GM18505 (cell line): ENCODE results near the gene RPS6KA4.
"Not testable (repeated sequence)": the region's sequence is repeated elsewhere in the genome, so short reads cannot be mapped to it uniquely, and the experiment has no call there.

Experiments used
- ATAC-seq: cut with Tn5 transposase; IDR thresholded peaks from one replicate; pipeline ENCODE4 v1.9.1; 2021; ENCODE audit not compliant: unreplicated experiment
- POLR2A ChIP-seq: IDR thresholded peaks from 4 replicates; pipeline ENCODE4 v1.6.1; 2011; ENCODE audit warnings: borderline replicate concordance; ENCODE audit not compliant: insufficient read depth, insufficient read length; ENCODE audit errors: extremely low read depth

RPS6KA4 gene

GRCh38 chr11:64358907-64359711 is at the start of gene RPS6KA4:
Gene RPS6KA4 (plus strand): TSS chr11:64359162. CDS start chr11:64359236, 74 bp downstream.
- ATAC-seq = no peak

GRCh38 chr11:64312947-64313346 is 46.0 kb upstream of the RPS6KA4 start:
- no peak for TF ChIP-seq POLR2A
- ATAC-seq = no peak

More at GRCh38 chr11:64358907-64359711, at the start of gene RPS6KA4:
- peak; percentile 73 for TF ChIP-seq POLR2A

GRCh38 chr11:64313491-64314145 is 45.3 kb upstream of the RPS6KA4 start:
- TF ChIP-seq POLR2A = no peak
- ATAC-seq = no peak

DNA sequence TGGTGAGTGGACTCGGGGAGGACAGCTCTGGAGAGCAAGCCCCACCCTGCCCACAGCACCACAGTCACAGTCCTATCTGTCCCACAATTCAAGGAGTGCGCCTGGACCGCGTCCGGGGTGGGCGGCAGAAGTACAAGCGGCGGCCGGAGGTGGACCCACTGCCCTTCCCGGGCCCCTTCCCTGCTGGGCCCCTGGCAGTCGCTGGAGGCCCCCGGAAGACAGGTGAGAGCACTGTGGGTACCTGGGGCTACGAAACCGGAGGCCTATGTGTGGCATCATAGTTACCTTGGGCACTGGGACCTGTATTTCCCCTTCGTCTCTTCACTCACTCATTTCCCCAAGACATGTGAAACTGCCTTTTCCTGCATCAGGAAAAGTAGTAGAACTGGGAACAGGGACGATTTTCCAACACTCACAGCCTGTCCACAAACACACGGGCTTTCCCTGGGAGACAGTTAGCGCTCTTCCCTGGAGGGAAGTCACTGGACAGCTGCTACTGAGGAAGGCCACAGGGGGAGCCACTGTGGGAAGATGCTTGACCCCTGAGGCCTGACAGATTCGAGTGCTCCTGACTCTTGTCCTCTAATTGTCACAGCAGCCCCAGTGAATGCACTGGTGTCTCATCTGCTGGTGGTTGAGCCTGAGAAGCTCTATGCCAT is 44.7 kb upstream of the RPS6KA4 start:
- ATAC-seq = no peak
- TF ChIP-seq POLR2A = no peak

DNA sequence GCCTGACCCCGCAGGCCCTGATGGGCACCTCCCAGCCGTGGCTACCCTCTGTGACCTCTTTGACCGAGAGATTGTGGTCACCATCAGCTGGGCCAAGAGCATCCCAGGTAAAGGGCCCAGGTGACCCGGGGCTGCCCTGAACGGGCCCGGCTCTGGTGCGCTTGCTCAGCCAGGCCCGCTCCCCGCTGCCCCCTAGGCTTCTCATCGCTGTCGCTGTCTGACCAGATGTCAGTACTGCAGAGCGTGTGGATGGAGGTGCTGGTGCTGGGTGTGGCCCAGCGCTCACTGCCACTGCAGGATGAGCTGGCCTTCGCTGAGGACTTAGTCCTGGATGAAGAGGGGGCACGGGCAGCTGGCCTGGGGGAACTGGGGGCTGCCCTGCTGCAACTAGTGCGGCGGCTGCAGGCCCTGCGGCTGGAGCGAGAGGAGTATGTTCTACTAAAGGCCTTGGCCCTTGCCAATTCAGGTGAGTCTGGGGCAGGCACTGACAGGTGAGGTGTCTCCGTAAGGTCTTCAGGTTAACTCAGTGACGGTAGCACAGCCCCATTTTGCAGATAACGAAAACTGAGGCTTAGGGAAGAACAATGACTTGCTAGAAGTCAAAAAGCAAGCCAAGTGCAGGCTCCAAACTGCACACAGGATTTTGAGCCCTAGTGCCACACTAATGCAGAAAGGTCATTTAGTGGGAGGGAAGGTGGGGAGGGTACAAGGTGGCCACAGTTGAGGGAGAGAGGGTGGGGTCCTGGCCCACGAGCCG is 44.0 kb upstream of the RPS6KA4 start:
- ATAC-seq = no peak
- TF ChIP-seq POLR2A = no peak

DNA sequence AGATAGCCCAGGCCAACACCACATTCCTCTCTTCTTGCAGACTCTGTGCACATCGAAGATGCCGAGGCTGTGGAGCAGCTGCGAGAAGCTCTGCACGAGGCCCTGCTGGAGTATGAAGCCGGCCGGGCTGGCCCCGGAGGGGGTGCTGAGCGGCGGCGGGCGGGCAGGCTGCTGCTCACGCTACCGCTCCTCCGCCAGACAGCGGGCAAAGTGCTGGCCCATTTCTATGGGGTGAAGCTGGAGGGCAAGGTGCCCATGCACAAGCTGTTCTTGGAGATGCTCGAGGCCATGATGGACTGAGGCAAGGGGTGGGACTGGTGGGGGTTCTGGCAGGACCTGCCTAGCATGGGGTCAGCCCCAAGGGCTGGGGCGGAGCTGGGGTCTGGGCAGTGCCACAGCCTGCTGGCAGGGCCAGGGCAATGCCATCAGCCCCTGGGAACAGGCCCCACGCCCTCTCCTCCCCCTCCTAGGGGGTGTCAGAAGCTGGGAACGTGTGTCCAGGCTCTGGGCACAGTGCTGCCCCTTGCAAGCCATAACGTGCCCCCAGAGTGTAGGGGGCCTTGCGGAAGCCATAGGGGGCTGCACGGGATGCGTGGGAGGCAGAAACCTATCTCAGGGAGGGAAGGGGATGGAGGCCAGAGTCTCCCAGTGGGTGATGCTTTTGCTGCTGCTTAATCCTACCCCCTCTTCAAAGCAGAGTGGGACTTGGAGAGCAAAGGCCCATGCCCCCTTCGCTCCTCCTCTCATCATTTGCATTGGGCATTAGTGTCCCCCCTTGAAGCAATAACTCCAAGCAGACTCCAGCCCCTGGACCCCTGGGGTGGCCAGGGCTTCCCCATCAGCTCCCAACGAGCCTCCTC is 43.1 kb upstream of the RPS6KA4 start:
- ATAC-seq = not testable (repeated sequence)

GRCh38 chr11:64316672-64317324 is 42.2 kb upstream of the RPS6KA4 start:
- ATAC-seq = peak; percentile 4
- TF ChIP-seq POLR2A = no peak

GRCh38 chr11:64317325-64317960 is 41.5 kb upstream of the RPS6KA4 start, which contains the start of gene TRMT112:
Gene TRMT112 (minus strand): TSS chr11:64317559. CDS start chr11:64317526, 33 bp downstream.
- peak; percentile 91 for TF ChIP-seq POLR2A
- peak; percentile 48 for ATAC-seq

- ATAC-seq = peak; percentile 70
- peak; percentile 79 for TF ChIP-seq POLR2A
Observed at GRCh38 chr11:64317961-64318765, 40.8 kb upstream of the RPS6KA4 start, which contains the start of gene PRDX5. Gene PRDX5 (plus strand): TSS chr11:64318121. CDS start chr11:64318216, 95 bp downstream.

DNA sequence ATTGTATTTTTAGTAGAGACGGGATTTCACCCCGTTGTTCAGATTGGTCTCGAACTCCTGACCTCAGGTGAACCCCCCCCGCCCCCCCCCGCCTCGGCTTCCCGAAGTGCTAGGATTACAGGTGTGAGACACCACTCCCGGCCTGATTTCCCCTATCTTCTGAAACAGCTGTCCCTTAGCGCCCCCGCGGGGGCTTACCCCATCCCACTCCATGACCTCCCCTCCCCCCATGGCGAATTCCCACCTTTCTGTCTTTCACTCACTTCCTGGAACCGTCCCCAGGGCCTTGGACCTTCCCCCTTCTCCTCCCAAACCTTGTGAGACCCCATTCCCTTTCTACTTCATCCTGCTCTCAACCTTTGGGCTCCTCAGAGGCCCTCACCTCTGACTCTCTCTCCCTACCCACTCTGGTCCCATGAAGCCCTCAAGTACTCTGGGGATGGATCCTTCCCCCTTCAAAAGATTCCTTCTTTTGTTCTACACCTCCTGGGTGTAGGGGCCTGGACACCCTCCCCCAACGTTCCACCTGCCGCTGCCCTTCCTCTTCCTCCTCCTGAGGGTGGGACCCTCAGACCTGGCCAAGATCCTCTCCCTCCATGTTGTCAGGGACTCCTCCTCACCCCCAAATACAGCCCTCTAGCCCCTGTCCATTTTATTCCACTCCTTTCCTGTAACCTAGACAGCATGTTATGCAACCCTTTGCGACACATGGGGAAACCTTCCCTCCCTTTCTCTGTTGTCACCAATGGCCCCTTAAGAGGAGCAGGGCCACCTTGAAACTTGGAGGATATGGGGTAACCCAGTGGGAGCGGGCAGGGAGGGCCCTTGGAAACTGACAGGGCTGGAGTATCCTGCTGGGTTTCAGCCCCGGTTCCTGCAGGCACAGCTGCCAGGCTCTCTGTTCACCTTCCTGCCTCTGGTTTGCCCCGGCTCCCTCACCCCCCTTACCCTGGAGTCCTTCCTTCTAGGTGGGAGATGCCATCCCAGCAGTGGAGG is 39.9 kb upstream of the RPS6KA4 start:
- no peak for TF ChIP-seq POLR2A
- ATAC-seq = no peak

DNA sequence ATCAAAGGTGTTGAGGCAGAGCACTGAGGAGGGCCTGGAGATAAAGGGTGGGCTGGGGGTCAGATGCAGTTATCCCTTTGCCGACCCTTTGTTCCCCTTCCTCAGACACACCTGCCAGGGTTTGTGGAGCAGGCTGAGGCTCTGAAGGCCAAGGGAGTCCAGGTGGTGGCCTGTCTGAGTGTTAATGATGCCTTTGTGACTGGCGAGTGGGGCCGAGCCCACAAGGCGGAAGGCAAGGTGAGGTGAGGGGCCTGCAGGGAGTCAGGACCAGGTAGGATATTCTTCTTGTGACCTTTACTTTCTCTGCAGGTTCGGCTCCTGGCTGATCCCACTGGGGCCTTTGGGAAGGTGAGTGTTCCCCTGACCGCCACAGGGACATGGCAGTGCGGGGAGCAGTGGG is 38.4 kb upstream of the RPS6KA4 start:
- ATAC-seq = no peak
- TF ChIP-seq POLR2A = no peak
